Measurements from ENCODE around the gene STPG1. TPM values are rescaled to one million over a fixed set of nuclear protein-coding genes. Genes with fewer than 3 reads are reported as not detected.

STPG1 gene
- total RNA-seq, 2 experiments from 2014 or later: 1.8 to 2.4 TPM

GRCh38 chr1:24311234-24311633 lies 102.3 kb downstream of the STPG1 start:
- Histone ChIP-seq H3K27ac (ENCODE audit: low read depth in 1 of 2, low read length in 2 of 2) (no peak overlapping the region), H3K27me3 (ENCODE audit: control insufficient read depth in 1 of 2, insufficient read depth in 2 of 2, low read length in 2 of 2) (peaks cover 0 to 6% of the 10 kb centered on the region in 2 experiments), H3K4me1 (ENCODE audit: insufficient read depth, low read length) (no peaks in the 10 kb centered on the region), H3K9me3 (ENCODE audit: control insufficient read depth in 1 of 2, insufficient read depth in 1 of 2, low read length in 2 of 2) (no peaks in the 10 kb centered on the region), H3K4me3 (ENCODE audit: low read length) (no peak overlapping the region), H3K36me3 (ENCODE audit: insufficient read depth, low read length) (no peaks in the 10 kb centered on the region)
- no peaks in the 10 kb centered on the region for H3K36me3 Mint-ChIP-seq (ENCODE audit: low read depth)
- H3K27me3 Mint-ChIP-seq: peaks cover 17% of the 10 kb centered on the region
- H3K9me3 Mint-ChIP-seq: no peaks in the 10 kb centered on the region
- TF ChIP-seq, protein P1, sequence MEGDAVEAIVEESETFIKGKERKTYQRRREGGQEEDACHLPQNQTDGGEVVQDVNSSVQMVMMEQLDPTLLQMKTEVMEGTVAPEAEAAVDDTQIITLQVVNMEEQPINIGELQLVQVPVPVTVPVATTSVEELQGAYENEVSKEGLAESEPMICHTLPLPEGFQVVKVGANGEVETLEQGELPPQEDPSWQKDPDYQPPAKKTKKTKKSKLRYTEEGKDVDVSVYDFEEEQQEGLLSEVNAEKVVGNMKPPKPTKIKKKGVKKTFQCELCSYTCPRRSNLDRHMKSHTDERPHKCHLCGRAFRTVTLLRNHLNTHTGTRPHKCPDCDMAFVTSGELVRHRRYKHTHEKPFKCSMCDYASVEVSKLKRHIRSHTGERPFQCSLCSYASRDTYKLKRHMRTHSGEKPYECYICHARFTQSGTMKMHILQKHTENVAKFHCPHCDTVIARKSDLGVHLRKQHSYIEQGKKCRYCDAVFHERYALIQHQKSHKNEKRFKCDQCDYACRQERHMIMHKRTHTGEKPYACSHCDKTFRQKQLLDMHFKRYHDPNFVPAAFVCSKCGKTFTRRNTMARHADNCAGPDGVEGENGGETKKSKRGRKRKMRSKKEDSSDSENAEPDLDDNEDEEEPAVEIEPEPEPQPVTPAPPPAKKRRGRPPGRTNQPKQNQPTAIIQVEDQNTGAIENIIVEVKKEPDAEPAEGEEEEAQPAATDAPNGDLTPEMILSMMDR (IDR thresholded peaks at IDR 0.05): no peak
- ChIA-PET POLR2A (no interaction called here), CTCF (no interaction called here)
- H3K27ac Mint-ChIP-seq: no peak overlapping the region
- H3K4me3 Mint-ChIP-seq: no peak overlapping the region
- no peak for ATAC-seq (ENCODE audit: poor library complexity)
- intact Hi-C loops (cut with DNase I, micrococcal nuclease): no loop called here
- H3K4me1 Mint-ChIP-seq (ENCODE audit: low read depth): no peaks in the 10 kb centered on the region
- no peak for DNase-seq

DNA sequence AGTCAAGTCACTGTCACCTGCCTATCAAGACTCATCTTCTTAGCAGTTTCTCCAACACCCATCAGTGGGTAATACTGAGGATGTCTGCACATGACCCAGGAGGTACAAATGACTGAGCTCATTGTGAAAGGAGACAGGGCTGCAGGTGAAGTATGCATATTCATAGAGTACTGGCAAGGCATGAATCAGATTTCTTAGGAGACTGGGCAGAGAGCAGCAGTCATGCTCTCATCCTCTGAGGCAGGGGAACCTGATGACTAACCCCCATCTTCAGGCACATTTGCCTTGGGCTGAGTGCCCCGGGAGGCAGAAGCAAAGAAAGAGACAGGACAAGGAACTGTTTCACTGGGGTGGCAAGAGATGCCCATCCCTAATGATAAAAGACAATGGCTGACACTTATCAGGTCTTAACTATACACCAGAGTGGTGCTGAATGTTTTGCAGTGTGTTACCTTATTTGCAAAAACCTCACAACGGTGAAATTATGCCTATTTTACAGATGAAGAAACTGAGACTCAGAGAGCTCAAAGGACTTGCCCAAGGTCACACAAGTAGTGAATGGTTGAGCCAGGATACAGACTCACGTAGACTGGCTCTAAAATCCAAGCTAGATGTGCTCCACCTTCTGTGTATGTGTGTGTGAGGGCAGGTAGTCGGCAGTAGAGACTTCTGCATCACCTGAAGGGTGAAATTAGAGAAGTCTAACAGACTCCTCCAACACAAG lies 103.7 kb downstream of the STPG1 start:
- intact Hi-C loops (cut with DNase I, micrococcal nuclease): no loop called here
- Histone ChIP-seq H3K36me3 (ENCODE audit: insufficient read depth, low read length) (no peaks in the 10 kb centered on the region), H3K9me3 (ENCODE audit: control insufficient read depth in 1 of 2, insufficient read depth in 1 of 2, low read length in 2 of 2) (no peaks in the 10 kb centered on the region), H3K27me3 (ENCODE audit: control insufficient read depth in 1 of 2, insufficient read depth in 2 of 2, low read length in 2 of 2) (peaks cover 0 to 2% of the 10 kb centered on the region in 2 experiments), H3K4me1 (ENCODE audit: insufficient read depth, low read length) (no peaks in the 10 kb centered on the region), H3K27ac (ENCODE audit: low read depth in 1 of 2, low read length in 2 of 2) (no peak overlapping the region), H3K4me3 (ENCODE audit: low read length) (no peak overlapping the region)
- H3K27me3 Mint-ChIP-seq: peaks cover 21% of the 10 kb centered on the region
- no peak overlapping the region for H3K4me3 Mint-ChIP-seq
- POLR2A ChIA-PET: no interaction called here
- no peaks in the 10 kb centered on the region for H3K36me3 Mint-ChIP-seq (ENCODE audit: low read depth)
- no peak for ATAC-seq (ENCODE audit: poor library complexity)
- H3K4me1 Mint-ChIP-seq (ENCODE audit: low read depth): no peaks in the 10 kb centered on the region
- no peaks in the 10 kb centered on the region for H3K9me3 Mint-ChIP-seq
- DNase-seq: no peak
- TF ChIP-seq, protein P1 (IDR thresholded peaks at IDR 0.05): no peak
- H3K27ac Mint-ChIP-seq: no peak overlapping the region
- CTCF ChIA-PET: no interaction called here

DNA sequence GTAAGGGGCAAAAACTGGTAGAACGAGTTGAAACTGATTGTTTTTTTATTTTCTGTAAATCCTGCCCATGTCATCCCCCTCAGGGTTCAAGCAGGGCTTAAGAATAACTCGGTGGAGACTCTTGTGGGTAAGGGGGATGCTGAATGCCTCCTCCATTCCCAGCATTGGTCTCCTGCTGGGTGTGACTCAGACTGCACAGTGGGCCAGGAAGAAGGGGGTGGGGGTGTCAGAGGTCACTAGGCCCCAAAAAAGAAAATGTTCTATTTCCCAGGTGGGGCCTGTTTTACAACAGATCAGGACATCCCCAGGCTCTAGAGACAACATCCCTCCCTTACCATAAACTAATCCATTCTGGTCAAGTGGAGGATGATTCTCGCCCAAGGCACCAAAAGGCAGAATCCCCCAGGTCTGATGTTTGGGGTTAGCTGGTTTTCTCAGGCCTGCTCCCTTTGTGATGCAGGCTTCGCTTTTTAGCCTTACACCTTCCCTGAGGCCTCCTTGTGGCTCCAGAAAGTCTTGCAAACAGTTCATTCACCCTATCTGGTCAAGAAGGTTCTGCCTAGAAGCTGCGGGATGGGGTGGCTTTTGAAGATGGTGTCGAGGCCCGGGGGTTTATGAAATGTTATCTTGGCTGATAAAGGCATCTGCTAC lies 105.1 kb downstream of the STPG1 start:
- no peak overlapping the region for H3K4me3 Mint-ChIP-seq

More for the DNA sequence above, 105.1 kb downstream of the STPG1 start:
- Mint-ChIP-seq H3K36me3 (ENCODE audit: low read depth) (no peaks in the 10 kb centered on the region), H3K27me3 (peaks cover 26% of the 10 kb centered on the region), H3K27ac (no peak overlapping the region), H3K4me1 (ENCODE audit: low read depth) (no peaks in the 10 kb centered on the region), H3K9me3 (no peaks in the 10 kb centered on the region)
- TF ChIP-seq, protein P1 (IDR thresholded peaks at IDR 0.05): no peak
- H3K4me1 ChIP-seq (ENCODE audit: insufficient read depth, low read length): no peaks in the 10 kb centered on the region
- intact Hi-C loops (cut with DNase I, micrococcal nuclease): no loop called here
- H3K27ac ChIP-seq (ENCODE audit: low read depth in 1 of 2, low read length in 2 of 2): no peak overlapping the region
- POLR2A ChIA-PET: no interaction called here
- no peak overlapping the region for H3K4me3 ChIP-seq (ENCODE audit: low read length)
- H3K36me3 ChIP-seq (ENCODE audit: insufficient read depth, low read length): no peaks in the 10 kb centered on the region
- no peaks in the 10 kb centered on the region for H3K27me3 ChIP-seq (ENCODE audit: control insufficient read depth in 1 of 2, insufficient read depth in 2 of 2, low read length in 2 of 2)
- no peak for DNase-seq
- CTCF ChIA-PET: interaction anchor here (1.0 kb wide), 1 partner anchor 11 kb away, joined by 3 read pairs; the partner anchor contains the start of gene GRHL3
- H3K9me3 ChIP-seq (ENCODE audit: control insufficient read depth in 1 of 2, insufficient read depth in 1 of 2, low read length in 2 of 2): no peaks in the 10 kb centered on the region
- ATAC-seq (ENCODE audit: poor library complexity): no peak

Other genes with a start within 250 kb of the STPG1 start
- gene IFNLR1, start 226.5 kb downstream of the STPG1 start, total RNA-seq: 1 to 10 TPM; 1.2 to 1.3 TPM
- gene GRHL3, start 94.4 kb downstream of the STPG1 start, total RNA-seq: not detected
- gene NIPAL3, start 2.0 kb upstream of the STPG1 start, total RNA-seq: 10 to 100 TPM; 26.3 to 29.8 TPM
- gene RCAN3, start 89.1 kb upstream of the STPG1 start, total RNA-seq: 100 to 1,000 TPM; 185 to 191 TPM
- not detected for gene NCMAP, start 142.3 kb upstream of the STPG1 start, total RNA-seq
- gene SRRM1, start 229.5 kb upstream of the STPG1 start, total RNA-seq: 100 to 1,000 TPM; 338 to 360 TPM